Middle frontal gyrus (tissue), 1 donor: ENCODE data around the gene IFFO2.

Experiments used
- DNase-seq: peaks from one replicate; pipeline ENCODE4 v3.0.0-alpha.2; 2015; ENCODE audit warnings: low spot score; ENCODE audit errors: extremely low spot score

The IFFO2 gene

GRCh38 chr1:18972991-18973390 lies 16.5 kb upstream of the IFFO2 start:
- DNase-seq, result no peak

- no peak for DNase-seq
Measured at GRCh38 chr1:18972531-18972930, 16.1 kb upstream of the IFFO2 start.

- DNase-seq, result no peak
Measured at GRCh38 chr1:18970762-18971161, 14.3 kb upstream of the IFFO2 start.

GRCh38 chr1:18970358-18970757 lies 13.9 kb upstream of the IFFO2 start:
- DNase-seq, result no peak

GRCh38 chr1:18967066-18967690 lies 10.7 kb upstream of the IFFO2 start:
- DNase-seq, result no peak

GRCh38 chr1:18965206-18966173 lies 9.0 kb upstream of the IFFO2 start:
- no peak for DNase-seq

- no peak for DNase-seq
Measured at GRCh38 chr1:18963968-18964367, 7.5 kb upstream of the IFFO2 start.

- DNase-seq, result no peak
Measured at GRCh38 chr1:18962855-18963737, 6.6 kb upstream of the IFFO2 start.

GRCh38 chr1:18962121-18962721 lies 5.7 kb upstream of the IFFO2 start:
- DNase-seq, result no peak

- DNase-seq, result no peak
Measured at GRCh38 chr1:18960821-18961220, 4.3 kb upstream of the IFFO2 start.

GRCh38 chr1:18960409-18960808 lies 3.9 kb upstream of the IFFO2 start:
- DNase-seq, result no peak

GRCh38 chr1:18959591-18959990 lies 3.1 kb upstream of the IFFO2 start:
- no peak for DNase-seq

- no peak for DNase-seq
Measured at GRCh38 chr1:18957532-18958300, 1.2 kb upstream of the IFFO2 start.

GRCh38 chr1:18957136-18957521 lies 653 bp upstream of the IFFO2 start:
- no peak for DNase-seq

- no peak for DNase-seq
Measured at GRCh38 chr1:18955441-18956192, 859 bp downstream of the IFFO2 start.

- no peak for DNase-seq
Measured at GRCh38 chr1:18955131-18955440, 1.4 kb downstream of the IFFO2 start.

- no peak for DNase-seq
Measured at GRCh38 chr1:18954270-18955071, 2.0 kb downstream of the IFFO2 start.

- no peak for DNase-seq
Measured at GRCh38 chr1:18953731-18954231, 2.7 kb downstream of the IFFO2 start.

GRCh38 chr1:18951818-18952391 lies 4.6 kb downstream of the IFFO2 start:
- no peak for DNase-seq
